Measurements from ENCODE around the gene TPSAB1. TPM values are rescaled to one million over a fixed set of nuclear protein-coding genes. Genes with fewer than 3 reads are reported as not detected.

TPSAB1 gene
- total and polyA plus RNA-seq, 2 donors (not counting 3 experiments of a cell fraction or from before 2014, with no cell fraction given), result not detected

GRCh38 chr16:1280783-1281182, 40.3 kb downstream of the TPSAB1 start:
- no peak overlapping the region for H3K9ac ChIP-seq (replicated peaks; ENCODE audit: extremely low read depth, insufficient read depth, low read length)
- intact Hi-C loops (cut with micrococcal nuclease) (no loop called here), dilution Hi-C loops (cut with MboI; ENCODE audit: extremely low pct_ligation_motif_present, low sequenced_read_pairs) (no loop called here)
- H2AFZ ChIP-seq (ENCODE audit: low read depth, low read length), result no peak overlapping the region
- H3K79me2 ChIP-seq (ENCODE audit: control insufficient read depth, insufficient read depth, low read length), result no peaks in the 10 kb centered on the region
- H4K20me1 ChIP-seq (replicated peaks; ENCODE audit: control insufficient read depth, extremely low read depth, insufficient read depth, low read length), result no peaks in the 10 kb centered on the region
- no peaks in the 10 kb centered on the region for H3K9me1 ChIP-seq (replicated peaks; ENCODE audit: control insufficient read depth, extremely low read depth, insufficient read depth, low read length)
- no peak for DNase-seq (ENCODE audit: low read depth, low spot score)
- no peak for FAIRE-seq
- H3K36me3 ChIP-seq (ENCODE audit: control insufficient read depth in 2 of 2, extremely low read depth in 1 of 2, insufficient read depth in 2 of 2, low read length in 2 of 2), result no peaks in the 10 kb centered on the region
- TF ChIP-seq, protein P1, sequence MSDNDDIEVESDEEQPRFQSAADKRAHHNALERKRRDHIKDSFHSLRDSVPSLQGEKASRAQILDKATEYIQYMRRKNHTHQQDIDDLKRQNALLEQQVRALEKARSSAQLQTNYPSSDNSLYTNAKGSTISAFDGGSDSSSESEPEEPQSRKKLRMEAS (IDR thresholded peaks at IDR 0.05; ENCODE audit: insufficient read depth, insufficient read length), result no peak
- TF ChIP-seq CTCF (IDR thresholded peaks at IDR 0.05; ENCODE audit: extremely low read depth in 1 of 2, insufficient read depth in 1 of 2, low read depth in 1 of 2, low read length in 2 of 2), result no peak
- TF ChIP-seq POLR2AphosphoS5 (IDR thresholded peaks at IDR 0.05; ENCODE audit: insufficient read depth, low read depth, low read length), result no peak
- no peak for TF ChIP-seq GATA2 (IDR thresholded peaks at IDR 0.05; ENCODE audit: insufficient read depth, insufficient read length, low read depth, low read length)
- TF ChIP-seq MYC (IDR thresholded peaks at IDR 0.05; ENCODE audit: low read depth, low read length), result no peak
- no peak for TF ChIP-seq EZH2 (IDR thresholded peaks at IDR 0.05; ENCODE audit: borderline replicate concordance, low read depth, low read length, severe bottlenecking)
- TF ChIP-seq FOS (IDR thresholded peaks at IDR 0.05; ENCODE audit: borderline replicate concordance, insufficient read depth, low read length), result no peak
- no peak for TF ChIP-seq POLR2A (IDR thresholded peaks at IDR 0.05; ENCODE audit: low read depth, low read length)
- no peak for TF ChIP-seq JUN (IDR thresholded peaks at IDR 0.05; ENCODE audit: borderline replicate concordance, insufficient read depth, insufficient read length, low read depth)
- POLR2A ChIA-PET, result no interaction called here
- BruUV-seq (replicated peaks), result no TSS peak
- no peaks in the 10 kb centered on the region for H3K9me3 ChIP-seq (replicated peaks; ENCODE audit: control insufficient read depth, insufficient read depth, low read length)
- H3K4me2 ChIP-seq (ENCODE audit: insufficient read depth, low read length), result no peak overlapping the region
- no peak overlapping the region for H3K4me3 ChIP-seq (replicated peaks in 1 of 3; ENCODE audit: insufficient read depth in 1 of 3, low read depth in 1 of 3, low read length in 3 of 3)
- H3K27me3 ChIP-seq (ENCODE audit: control insufficient read depth in 2 of 2, insufficient read depth in 2 of 2, low read length in 2 of 2), result no peaks in the 10 kb centered on the region
- CTCF ChIA-PET, result interaction anchor here (0.7 to 1.3 kb wide), 3 partner anchors 10 to 401 kb away, joined by 3 to 5 read pairs (median 3); no protein-coding TSS in a partner anchor
- H3K4me1 ChIP-seq (ENCODE audit: control insufficient read depth, extremely low read depth, insufficient read depth, low read length), result no peaks in the 10 kb centered on the region
- no peak overlapping the region for H3K27ac ChIP-seq (ENCODE audit: insufficient read depth, low read depth, low read length)
